H1 (cell line): Measurements from ENCODE around the gene LMTK2. TPM values are rescaled to one million over a fixed set of nuclear protein-coding genes. Genes with fewer than 3 reads are reported as not detected.

ENCODE experiments used
- CTCF ChIA-PET: fragments of 300-600 bp; sonication (Branson Sonifier 250); formaldehyde crosslinking; loops from one replicate; lab custom pipeline; 2021; ENCODE audit not compliant: partially characterized antibody; lab: Charles Lee
- POLR2A ChIA-PET: fragments of 300-600 bp; sonication (Branson Sonifier 250); formaldehyde crosslinking; loops from one replicate; lab custom pipeline; 2021; ENCODE audit warnings: inconsistent platforms; ENCODE audit not compliant: partially characterized antibody; lab: Charles Lee
- DNase-seq, 2 experiments: peaks; one replicate each; pipeline versions ENCODE4 v3.0.0 to v3.0.0-alpha.2; 2010 to 2022; ENCODE audit warnings: low spot score in 2 of 2, low read depth in 1 of 2, mixed read lengths in 1 of 2
- FAIRE-seq: peaks from 2 replicates; lab custom pipeline; 2011; peaks lifted over from hg19 to GRCh38; lab: Jason Lieb, UNC
- H2AFZ ChIP-seq: 2 replicates; pipeline ENCODE4 v1.8.1; 2012; ENCODE audit warnings: low read length, inconsistent platforms
- H2AK5ac ChIP-seq: 2 replicates; pipeline ENCODE4 v1.6.1; 2013; ENCODE audit warnings: low read depth, low read length
- H2BK120ac ChIP-seq: replicated peaks from 2 replicates; pipeline ENCODE3; 2013; ENCODE audit warnings: low read depth, low read length, inconsistent platforms
- H2BK12ac ChIP-seq: 2 replicates; pipeline ENCODE4 v1.6.1; 2013; ENCODE audit warnings: low read depth, low read length
- H2BK15ac ChIP-seq: 2 replicates; pipeline ENCODE4 v1.6.1; 2013; ENCODE audit warnings: low read length
- H2BK20ac ChIP-seq: 2 replicates; pipeline ENCODE4 v1.6.1; 2013; ENCODE audit warnings: low read length
- H2BK5ac ChIP-seq: 2 replicates; pipeline ENCODE4 v1.6.1; 2013; ENCODE audit warnings: low read depth, low read length
- H3K14ac ChIP-seq: 2 replicates; pipeline ENCODE4 v1.6.1; 2013; ENCODE audit warnings: inconsistent platforms; ENCODE audit not compliant: insufficient read length
- H3K18ac ChIP-seq: 2 replicates; pipeline ENCODE4 v1.6.1; 2013; ENCODE audit warnings: low read length; ENCODE audit errors: extremely low read depth
- H3K23ac ChIP-seq: 2 replicates; pipeline ENCODE4 v1.6.1; 2013; ENCODE audit warnings: inconsistent platforms; ENCODE audit not compliant: insufficient read length
- H3K23me2 ChIP-seq: 2 replicates; pipeline ENCODE4 v1.6.1; 2013; ENCODE audit warnings: low read depth, low read length
- H3K27ac ChIP-seq: 2 replicates; pipeline ENCODE4 v1.6.1; 2011; ENCODE audit warnings: low read depth, low read length, inconsistent platforms
- H3K27me3 ChIP-seq, 4 experiments: replicated peaks in 1 of 4; 1 replicate in 1 of 4; 2 replicates in 3 of 4; pipeline versions ENCODE4 v1.6.1 to v1.8.1; 2011 to 2013; ENCODE audit warnings: low read length in 3 of 4, mild to moderate bottlenecking in 3 of 4, inconsistent platforms in 2 of 4, mixed read lengths in 2 of 4, moderate library complexity in 1 of 4; ENCODE audit not compliant: control insufficient read depth in 3 of 4, insufficient read depth in 3 of 4; ENCODE audit errors: extremely low read depth in 1 of 4
- H3K36me3 ChIP-seq, 4 experiments: 2 replicates each; pipeline versions ENCODE4 v1.6.1 to v1.8.1; 2011 to 2013; ENCODE audit warnings: mild to moderate bottlenecking in 4 of 4, low read length in 3 of 4, moderate library complexity in 2 of 4, control low read depth in 1 of 4, inconsistent platforms in 1 of 4; ENCODE audit not compliant: insufficient read depth in 4 of 4, control insufficient read depth in 2 of 4
- H3K4ac ChIP-seq: replicated peaks from 2 replicates; pipeline ENCODE3; 2013; ENCODE audit warnings: low read length, low read depth, mixed read lengths, inconsistent platforms; ENCODE audit not compliant: insufficient read length
- H3K4me1 ChIP-seq, 4 experiments: replicated peaks in 1 of 4; 1 replicate in 1 of 4; 2 replicates in 3 of 4; pipeline versions ENCODE4 v1.6.1 to v1.8.1; 2011 to 2013; ENCODE audit warnings: low read length in 3 of 4, inconsistent platforms in 2 of 4, mixed read lengths in 1 of 4; ENCODE audit not compliant: insufficient read depth in 4 of 4, control insufficient read depth in 3 of 4
- H3K4me2 ChIP-seq, 2 experiments: 2 replicates each; pipeline versions ENCODE4 v1.6.1 to v1.8.1; 2011 to 2013; ENCODE audit warnings: low read depth in 2 of 2, low read length in 2 of 2, control low read depth in 1 of 2, inconsistent platforms in 1 of 2, mild to moderate bottlenecking in 1 of 2; ENCODE audit not compliant: insufficient read depth in 1 of 2
- H3K4me3 ChIP-seq, 4 experiments: fragments of 200-600, 300-600 bp in 1 of 4; sonication (generic), shearing (Covaris generic), sonication (Bioruptor Twin) in 1 of 4; 2 replicates each; pipeline versions ENCODE4 v1.5.1 to v1.8.1; 2011 to 2016; ENCODE audit warnings: low read length in 4 of 4, low read depth in 3 of 4, control low read depth in 2 of 4, inconsistent platforms in 2 of 4, mild to moderate bottlenecking in 2 of 4, mixed read lengths in 1 of 4, moderate library complexity in 1 of 4; ENCODE audit not compliant: insufficient read depth in 2 of 4; ENCODE audit errors: extremely low read depth in 1 of 4
- H3K56ac ChIP-seq: replicated peaks from 2 replicates; pipeline ENCODE3; 2013; ENCODE audit warnings: low read depth, mild to moderate bottlenecking, mixed read lengths, low read length, inconsistent platforms; ENCODE audit not compliant: insufficient read length
- H3K79me1 ChIP-seq: 2 replicates; pipeline ENCODE4 v1.6.1; 2013; ENCODE audit warnings: low read depth, low read length, control low read depth
- H3K79me2 ChIP-seq, 2 experiments: 2 replicates each; pipeline versions ENCODE4 v1.6.1 to v1.8.1; 2012 to 2013; ENCODE audit warnings: low read length in 2 of 2, mild to moderate bottlenecking in 2 of 2, inconsistent platforms in 1 of 2; ENCODE audit not compliant: insufficient read depth in 2 of 2, control insufficient read depth in 1 of 2
- H3K9ac ChIP-seq, 4 experiments: replicated peaks in 1 of 4; 1 replicate in 1 of 4; 2 replicates in 3 of 4; pipeline versions ENCODE4 v1.6.1 to v1.8.1; 2011 to 2013; ENCODE audit warnings: low read depth in 3 of 4, low read length in 3 of 4, control low read depth in 2 of 4, mild to moderate bottlenecking in 2 of 4, moderate library complexity in 2 of 4, inconsistent platforms in 1 of 4; ENCODE audit errors: extremely low read depth in 1 of 4
- H3K9me3 ChIP-seq, 2 experiments: 2 replicates each; pipeline versions ENCODE4 v1.6.1 to v1.8.1; 2012 to 2013; ENCODE audit warnings: mild to moderate bottlenecking in 2 of 2, moderate library complexity in 2 of 2, control low read depth in 1 of 2, inconsistent platforms in 1 of 2, low read depth in 1 of 2, low read length in 1 of 2, mixed read lengths in 1 of 2; ENCODE audit not compliant: insufficient read depth in 2 of 2
- H4K20me1 ChIP-seq, 2 experiments: replicated peaks in 1 of 2; 2 replicates each; pipeline versions ENCODE3 to v1.8.1; 2011 to 2013; ENCODE audit warnings: inconsistent platforms in 2 of 2, low read length in 2 of 2, mild to moderate bottlenecking in 1 of 2; ENCODE audit not compliant: insufficient read depth in 2 of 2, control insufficient read depth in 1 of 2
- H4K5ac ChIP-seq: 2 replicates; pipeline ENCODE4 v1.6.1; 2013; ENCODE audit warnings: low read length, low read depth, mixed read lengths, inconsistent platforms; ENCODE audit not compliant: insufficient read length
- H4K8ac ChIP-seq: 2 replicates; pipeline ENCODE4 v1.8.0; 2013; ENCODE audit warnings: mild to moderate bottlenecking, moderate library complexity, low read length, inconsistent platforms; ENCODE audit not compliant: insufficient read depth; ENCODE audit errors: extremely low read depth
- H4K91ac ChIP-seq: replicated peaks from 2 replicates; pipeline ENCODE3; 2013; ENCODE audit warnings: low read length, mixed read lengths, inconsistent platforms; ENCODE audit not compliant: insufficient read length
- JUND ChIP-seq: IDR thresholded peaks from 2 replicates; pipeline ENCODE4 v1.6.1; 2011; ENCODE audit warnings: mild to moderate bottlenecking, improper control_type of control experiment, low read length
- YY1 ChIP-seq: IDR thresholded peaks from 2 replicates; pipeline ENCODE4 v1.6.1; 2011; ENCODE audit warnings: low read depth, mild to moderate bottlenecking, low read length
- WGBS, 2 experiments: shearing (Covaris generic) in 1 of 2; methylation state at CpG; one replicate each; pipeline versions ENCODE4 v1.1.6 to v1.1.7; 2013 to 2015; ENCODE audit warnings: low lambda C conversion rate in 2 of 2, mixed read lengths in 2 of 2, inconsistent platforms in 1 of 2, low coverage in 1 of 2, missing lambda C conversion rate in 1 of 2; ENCODE audit not compliant: insufficient replicate concordance in 2 of 2, insufficient coverage in 1 of 2, insufficient read length in 1 of 2; ENCODE audit errors: extremely low coverage in 1 of 2, missing lambda C conversion rate in 1 of 2; 5-methylcytosine and 5-hydroxymethylcytosine counted together
- polyA plus RNA-seq, 7 experiments: library from polyadenylated mRNA; depleted of rRNA in 3 of 7; stranded (reverse) in 5 of 7; unstranded in 2 of 7; fragments of >200 nt in 5 of 7; fragments of 200-250 nt in 2 of 7; gene quantifications; 1 replicate in 5 of 7; 2 replicates in 1 of 7; 4 replicates in 1 of 7; pipeline versions ENCODE4 v1.2.1 to v1.2.3, GENCODE V29; 2011 to 2013; ENCODE audit warnings: missing spikeins in 2 of 7, mixed read lengths in 2 of 7
- total RNA-seq: library from RNA; stranded (reverse); fragmentation: NEBNext Ultra II Directional; extraction: Animal tissue kit (Norgen Biotek cat#: 25700); gene quantifications from 2 replicates; pipeline ENCODE4 v1.2.1, GENCODE V29; 2021

LMTK2 gene
- total and polyA plus RNA-seq, 2 of the 8 experiments (the other 6 are each of a cell fraction or from before 2014, with no cell fraction given) = 9.7 to 30.7 TPM

GRCh38 chr7:98102170-98102569, 4.5 kb upstream of the LMTK2 start:
- TF ChIP-seq YY1 (no peak), JUND (no peak)
- H3K27me3 ChIP-seq = no peaks in the 10 kb centered on the region
- no peaks in the 10 kb centered on the region for H3K79me1 ChIP-seq
- no peak overlapping the region for H2AK5ac ChIP-seq
- H3K9ac ChIP-seq = no peak overlapping the region
- no peak overlapping the region for H3K56ac ChIP-seq
- CTCF ChIA-PET = interaction anchor here (0.7 to 1.0 kb wide), 3 partner anchors 63 to 197 kb away, joined by 3 to 4 read pairs (median 3); no protein-coding TSS in a partner anchor
- no peaks in the 10 kb centered on the region for H4K20me1 ChIP-seq
- H3K27ac ChIP-seq = no peak overlapping the region
- no peak overlapping the region for H4K91ac ChIP-seq
- no peak for DNase-seq
- H3K4me2 ChIP-seq = no peak overlapping the region
- no peaks in the 10 kb centered on the region for H3K36me3 ChIP-seq
- no peaks in the 10 kb centered on the region for H3K79me2 ChIP-seq
- POLR2A ChIA-PET = no interaction called here
- H2BK15ac ChIP-seq = no peak overlapping the region
- no peak overlapping the region for H2BK20ac ChIP-seq
- H2AFZ ChIP-seq = no peak overlapping the region
- H3K14ac ChIP-seq = no peak overlapping the region
- no peak overlapping the region for H4K8ac ChIP-seq
- peaks cover 0 to 2% (median 0%) of the 10 kb centered on the region in 4 experiments; a peak in 2 of 7 replicates for H3K4me1 ChIP-seq
- H3K4me3 ChIP-seq = no peak overlapping the region
- H3K4ac ChIP-seq = no peak overlapping the region
- no peak overlapping the region for H3K23ac ChIP-seq
- H2BK120ac ChIP-seq = no peak overlapping the region
- no peak overlapping the region for H2BK5ac ChIP-seq
- H3K23me2 ChIP-seq = no peaks in the 10 kb centered on the region
- 89% methylated on average over 1 of the region's 1 CpG; no CpG with 5 or more reads in 1 of the 2 experiments for WGBS, 2 experiments
- H3K18ac ChIP-seq = no peak overlapping the region
- no peak overlapping the region for H2BK12ac ChIP-seq
- peaks cover 6 to 20% of the 10 kb centered on the region in 2 experiments; a peak in 3 of 4 replicates for H3K9me3 ChIP-seq
- FAIRE-seq = no peak
- H4K5ac ChIP-seq = no peak overlapping the region
